Mucosa of stomach (tissue), 1 donor: ENCODE results near the gene MAP3K21.

Experiments
- H3K27me3 ChIP-seq: one replicate; pipeline ENCODE4 v1.7.0; 2013; ENCODE audit warnings: mild to moderate bottlenecking, low read length; ENCODE audit not compliant: control insufficient read depth, insufficient read depth
- H3K36me3 ChIP-seq: one replicate; pipeline ENCODE4 v1.7.0; 2013; ENCODE audit warnings: low read length; ENCODE audit not compliant: control insufficient read depth, insufficient read depth
- H3K4me1 ChIP-seq: one replicate; pipeline ENCODE4 v1.7.0; 2013; ENCODE audit warnings: mild to moderate bottlenecking, low read length; ENCODE audit not compliant: control insufficient read depth, insufficient read depth
- H3K4me3 ChIP-seq: one replicate; pipeline ENCODE4 v1.7.0; 2013; ENCODE audit warnings: low read length
- H3K9ac ChIP-seq: one replicate; pipeline ENCODE4 v1.7.0; 2013; ENCODE audit warnings: mild to moderate bottlenecking, low read length, moderate library complexity
- H3K9me3 ChIP-seq: one replicate; pipeline ENCODE4 v1.7.0; 2013; ENCODE audit warnings: mild to moderate bottlenecking, low read length, moderate library complexity; ENCODE audit not compliant: control insufficient read depth
- donor health status: Pancreatic carcinoma.

Gene MAP3K21

GRCh38 chr1:233299450-233299849, 28.1 kb upstream of the MAP3K21 start:
- Histone ChIP-seq H3K4me3 (no peak overlapping the region), H3K9me3 (no peaks in the 10 kb centered on the region), H3K27me3 (no peaks in the 10 kb centered on the region), H3K36me3 (no peaks in the 10 kb centered on the region), H3K9ac (no peak overlapping the region), H3K4me1 (no peaks in the 10 kb centered on the region)

- Histone ChIP-seq H3K9me3 (no peaks in the 10 kb centered on the region), H3K36me3 (no peaks in the 10 kb centered on the region), H3K27me3 (no peaks in the 10 kb centered on the region), H3K9ac (no peak overlapping the region), H3K4me1 (no peaks in the 10 kb centered on the region), H3K4me3 (no peak overlapping the region)
These were observed 27.2 kb upstream of the MAP3K21 start for GRCh38 chr1:233300326-233300725.

- no peak overlapping the region for H3K4me3 ChIP-seq
- no peaks in the 10 kb centered on the region for H3K36me3 ChIP-seq
- no peak overlapping the region for H3K9ac ChIP-seq
- no peaks in the 10 kb centered on the region for H3K4me1 ChIP-seq
- H3K9me3 ChIP-seq = no peaks in the 10 kb centered on the region
- H3K27me3 ChIP-seq = no peaks in the 10 kb centered on the region
These were observed 22.9 kb upstream of the MAP3K21 start for GRCh38 chr1:233304489-233305102.

- Histone ChIP-seq H3K27me3 (no peaks in the 10 kb centered on the region), H3K4me1 (peaks cover 10% of the 10 kb centered on the region), H3K9me3 (no peaks in the 10 kb centered on the region), H3K4me3 (no peak overlapping the region), H3K36me3 (no peaks in the 10 kb centered on the region), H3K9ac (no peak overlapping the region)
These were observed 13.9 kb upstream of the MAP3K21 start for GRCh38 chr1:233313434-233314155.

GRCh38 chr1:233315718-233316301, 11.7 kb upstream of the MAP3K21 start:
- Histone ChIP-seq H3K9ac (no peak overlapping the region), H3K9me3 (no peaks in the 10 kb centered on the region), H3K36me3 (no peaks in the 10 kb centered on the region), H3K4me1 (peaks cover 10% of the 10 kb centered on the region), H3K27me3 (no peaks in the 10 kb centered on the region), H3K4me3 (no peak overlapping the region)

GRCh38 chr1:233316473-233316872, 11.1 kb upstream of the MAP3K21 start:
- no peaks in the 10 kb centered on the region for H3K27me3 ChIP-seq
- no peak overlapping the region for H3K4me3 ChIP-seq
- H3K9ac ChIP-seq = no peak overlapping the region
- no peaks in the 10 kb centered on the region for H3K9me3 ChIP-seq
- no peaks in the 10 kb centered on the region for H3K36me3 ChIP-seq
- H3K4me1 ChIP-seq = peaks cover 10% of the 10 kb centered on the region

- Histone ChIP-seq H3K9me3 (no peaks in the 10 kb centered on the region), H3K9ac (no peak overlapping the region), H3K4me1 (peaks cover 10% of the 10 kb centered on the region), H3K36me3 (no peaks in the 10 kb centered on the region), H3K4me3 (no peak overlapping the region), H3K27me3 (no peaks in the 10 kb centered on the region)
These were observed 8.3 kb upstream of the MAP3K21 start for GRCh38 chr1:233319272-233319671.

GRCh38 chr1:233320023-233320422, 7.5 kb upstream of the MAP3K21 start:
- H3K4me1 ChIP-seq = peaks cover 10% of the 10 kb centered on the region
- H3K4me3 ChIP-seq = no peak overlapping the region
- no peaks in the 10 kb centered on the region for H3K27me3 ChIP-seq
- no peaks in the 10 kb centered on the region for H3K9me3 ChIP-seq
- H3K9ac ChIP-seq = no peak overlapping the region
- no peaks in the 10 kb centered on the region for H3K36me3 ChIP-seq

- Histone ChIP-seq H3K27me3 (no peaks in the 10 kb centered on the region), H3K9me3 (no peaks in the 10 kb centered on the region), H3K4me1 (peaks cover 4% of the 10 kb centered on the region), H3K36me3 (no peaks in the 10 kb centered on the region), H3K4me3 (no peak overlapping the region), H3K9ac (no peak overlapping the region)
These were observed 3.8 kb upstream of the MAP3K21 start for GRCh38 chr1:233323718-233324117.

GRCh38 chr1:233326319-233326718, 1.2 kb upstream of the MAP3K21 start:
- Histone ChIP-seq H3K36me3 (no peaks in the 10 kb centered on the region), H3K4me3 (no peak overlapping the region), H3K4me1 (peaks cover 4% of the 10 kb centered on the region), H3K9me3 (no peaks in the 10 kb centered on the region), H3K9ac (no peak overlapping the region), H3K27me3 (no peaks in the 10 kb centered on the region)

GRCh38 chr1:233326811-233327650, 493 bp upstream of the MAP3K21 start:
- Histone ChIP-seq H3K36me3 (no peaks in the 10 kb centered on the region), H3K4me3 (peak overlapping the region; percentile 28), H3K27me3 (no peaks in the 10 kb centered on the region), H3K9me3 (no peaks in the 10 kb centered on the region), H3K9ac (no peak overlapping the region), H3K4me1 (peaks cover 4% of the 10 kb centered on the region)
